HTR-8/SVneo (cell line): ENCODE measurements around the gene ELMOD3.
A peak's percentile ranks its signal among the peaks of the same experiment; 100 is the strongest.
"Not testable (repeated sequence)": the region's sequence is repeated elsewhere in the genome, so short reads cannot be mapped to it uniquely, and the experiment has no call there.

Experiments
- DNase-seq: peaks from one replicate; pipeline ENCODE4 v3.0.0; 2011; ENCODE audit warnings: low spot score, mixed read lengths; ENCODE audit not compliant: insufficient read length
- FAIRE-seq: peaks from 2 replicates; lab custom pipeline; 2011; peaks lifted over from hg19 to GRCh38; lab: Jason Lieb, UNC

ELMOD3 gene

GRCh38 chr2:85397925-85398331 lies 43.4 kb downstream of the ELMOD3 start:
- DNase-seq (no peak), FAIRE-seq (no peak)

- no peak for FAIRE-seq
- no peak for DNase-seq
These were observed 44.0 kb downstream of the ELMOD3 start for GRCh38 chr2:85398426-85399182.

GRCh38 chr2:85399183-85399455 lies 44.5 kb downstream of the ELMOD3 start:
- no peak for FAIRE-seq
- no peak for DNase-seq

GRCh38 chr2:85400023-85400422 lies 45.5 kb downstream of the ELMOD3 start:
- DNase-seq (no peak), FAIRE-seq (no peak)

GRCh38 chr2:85400541-85401463 lies 46.2 kb downstream of the ELMOD3 start:
- DNase-seq (no peak), FAIRE-seq (no peak)

GRCh38 chr2:85401464-85401805 lies 46.9 kb downstream of the ELMOD3 start:
- no peak for FAIRE-seq
- no peak for DNase-seq

GRCh38 chr2:85401844-85402243 lies 47.3 kb downstream of the ELMOD3 start:
- FAIRE-seq: no peak
- DNase-seq: no peak

- DNase-seq: peak; percentile 68
- peak; percentile 91 for FAIRE-seq
These were observed 50.9 kb downstream of the ELMOD3 start for GRCh38 chr2:85405201-85406059.

GRCh38 chr2:85409845-85410583 lies 55.4 kb downstream of the ELMOD3 start, which contains the start of gene CAPG:
Gene CAPG, minus strand, starts transcription at chr2:85410366. Its CDS starts 8,221 bp downstream, at chr2:85402145.
- peak; percentile 13 for FAIRE-seq
- DNase-seq: no peak

- DNase-seq: no peak
- no peak for FAIRE-seq
These were observed 56.2 kb downstream of the ELMOD3 start for GRCh38 chr2:85410584-85411404.

- FAIRE-seq (no peak), DNase-seq (no peak)
These were observed 56.8 kb downstream of the ELMOD3 start for GRCh38 chr2:85411405-85411748.

- DNase-seq (peak; percentile 80), FAIRE-seq (no peak)
These were observed 59.2 kb downstream of the ELMOD3 start for GRCh38 chr2:85413592-85414420.

GRCh38 chr2:85414421-85414759 lies 59.8 kb downstream of the ELMOD3 start:
- not testable (repeated sequence) for FAIRE-seq, DNase-seq

- no peak for DNase-seq
- FAIRE-seq: no peak
These were observed 60.4 kb downstream of the ELMOD3 start for GRCh38 chr2:85414761-85415553.

- no peak for DNase-seq
- no peak for FAIRE-seq
These were observed 61.5 kb downstream of the ELMOD3 start for GRCh38 chr2:85415980-85416650.

GRCh38 chr2:85418132-85419008 lies 63.8 kb downstream of the ELMOD3 start, which contains the start of gene SH2D6:
Gene SH2D6, plus strand, starts transcription at chr2:85418714. Its CDS starts 10,752 bp downstream, at chr2:85429466.
- peak; percentile 89 for DNase-seq
- peak; percentile 23 for FAIRE-seq
